ENCODE results near the gene BLTP1. TPM values are rescaled to one million over a fixed set of nuclear protein-coding genes. Genes with fewer than 3 reads are reported as not detected.
"Not testable (repeated sequence)": the region's sequence is repeated elsewhere in the genome, so short reads cannot be mapped to it uniquely, and the experiment has no call there.

Gene BLTP1, protein sequence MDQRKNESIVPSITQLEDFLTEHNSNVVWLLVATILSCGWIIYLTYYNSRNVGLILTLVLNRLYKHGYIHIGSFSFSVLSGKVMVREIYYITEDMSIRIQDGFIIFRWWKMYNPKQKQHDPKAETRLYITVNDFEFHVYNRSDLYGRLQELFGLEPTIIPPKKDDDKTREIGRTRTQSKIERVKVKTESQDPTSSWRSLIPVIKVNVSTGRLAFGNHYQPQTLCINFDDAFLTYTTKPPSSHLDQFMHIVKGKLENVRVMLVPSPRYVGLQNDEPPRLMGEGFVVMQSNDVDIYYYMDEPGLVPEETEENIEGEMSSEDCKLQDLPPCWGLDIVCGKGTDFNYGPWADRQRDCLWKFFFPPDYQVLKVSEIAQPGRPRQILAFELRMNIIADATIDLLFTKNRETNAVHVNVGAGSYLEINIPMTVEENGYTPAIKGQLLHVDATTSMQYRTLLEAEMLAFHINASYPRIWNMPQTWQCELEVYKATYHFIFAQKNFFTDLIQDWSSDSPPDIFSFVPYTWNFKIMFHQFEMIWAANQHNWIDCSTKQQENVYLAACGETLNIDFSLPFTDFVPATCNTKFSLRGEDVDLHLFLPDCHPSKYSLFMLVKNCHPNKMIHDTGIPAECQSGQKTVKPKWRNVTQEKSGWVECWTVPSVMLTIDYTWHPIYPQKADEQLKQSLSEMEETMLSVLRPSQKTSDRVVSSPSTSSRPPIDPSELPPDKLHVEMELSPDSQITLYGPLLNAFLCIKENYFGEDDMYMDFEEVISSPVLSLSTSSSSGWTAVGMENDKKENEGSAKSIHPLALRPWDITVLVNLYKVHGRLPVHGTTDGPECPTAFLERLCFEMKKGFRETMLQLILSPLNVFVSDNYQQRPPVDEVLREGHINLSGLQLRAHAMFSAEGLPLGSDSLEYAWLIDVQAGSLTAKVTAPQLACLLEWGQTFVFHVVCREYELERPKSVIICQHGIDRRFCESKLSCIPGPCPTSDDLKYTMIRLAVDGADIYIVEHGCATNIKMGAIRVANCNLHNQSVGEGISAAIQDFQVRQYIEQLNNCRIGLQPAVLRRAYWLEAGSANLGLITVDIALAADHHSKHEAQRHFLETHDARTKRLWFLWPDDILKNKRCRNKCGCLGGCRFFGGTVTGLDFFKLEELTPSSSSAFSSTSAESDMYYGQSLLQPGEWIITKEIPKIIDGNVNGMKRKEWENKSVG (N-terminal part only)
- total RNA-seq (10 to 100 TPM; 63.8 to 63.9 TPM), polyA plus RNA-seq (1 to 10 TPM; 4.5 to 6.3 (median 5.1) TPM), total RNA-seq (108 to 390 (median 308) reads per million in 6 experiments)

DNA sequence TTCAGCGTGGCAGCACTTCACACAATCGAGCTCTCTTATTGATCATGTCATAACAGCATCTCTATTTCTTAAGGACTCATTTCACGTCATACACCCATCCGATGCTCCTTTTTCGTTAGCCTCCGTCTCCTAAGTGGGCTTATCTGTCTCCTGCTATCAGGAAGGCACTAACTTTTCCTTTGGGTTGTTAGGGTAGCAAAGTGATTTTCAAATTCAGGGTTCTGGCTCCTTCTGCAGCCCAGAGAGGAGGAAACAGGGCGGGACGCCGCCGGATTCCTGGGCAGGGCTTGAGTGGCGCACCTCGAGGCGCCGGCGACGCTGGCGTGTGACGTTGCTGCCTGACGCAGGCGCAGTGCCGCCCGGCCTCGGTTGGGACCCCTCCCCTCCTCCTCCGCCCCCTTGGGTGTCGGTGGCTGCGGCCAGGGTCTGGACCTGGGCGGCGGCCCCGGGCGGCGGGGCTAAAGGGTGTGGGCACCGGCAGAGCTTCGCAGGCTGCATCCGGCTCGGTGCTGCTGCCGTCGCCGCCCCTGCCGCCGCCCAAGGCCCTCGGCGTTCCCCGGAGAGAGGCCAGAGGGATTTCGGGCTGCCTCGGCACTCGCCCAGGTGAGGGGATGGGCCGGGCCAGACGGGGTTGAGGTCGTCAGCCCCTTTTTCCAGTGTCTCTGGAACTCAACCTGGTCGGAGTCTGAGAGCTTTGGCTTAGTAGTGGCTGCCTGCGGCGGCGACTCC, at the start of gene BLTP1:
BLTP1 (plus strand) TSS at position 350 of the 729 bp plus-strand sequence. CDS start 18,317 bp downstream, outside the sequence.
- POLR2A ChIA-PET, result interaction anchor here (0.6 to 1.7 kb wide), 4 partner anchors 18 to 351 kb away, joined by 3 to 6 read pairs (median 4); partner anchors contain the start of gene EXOSC9
- H3K36me3 Mint-ChIP-seq, result peaks cover 0 to 28% (median 17%) of the 10 kb centered on the region in 3 donors
- no peaks in the 10 kb centered on the region for H3K27me3 Mint-ChIP-seq
- DNase-seq (peak; percentile 79 to 92 (median 86)), ATAC-seq (peak; percentile 90 to 93)
- H3K4me1 Mint-ChIP-seq, result peaks cover 40 to 62% (median 56%) of the 10 kb centered on the region in 4 donors
- peak within 1 kb of the TSS; percentile 93 to 100 (median 99) for H3K27ac Mint-ChIP-seq
- no peaks in the 10 kb centered on the region for H3K9me3 Mint-ChIP-seq
- H3K4me3 Mint-ChIP-seq, result peak within 1 kb of the TSS; percentile 94 to 99 (median 97)

DNA sequence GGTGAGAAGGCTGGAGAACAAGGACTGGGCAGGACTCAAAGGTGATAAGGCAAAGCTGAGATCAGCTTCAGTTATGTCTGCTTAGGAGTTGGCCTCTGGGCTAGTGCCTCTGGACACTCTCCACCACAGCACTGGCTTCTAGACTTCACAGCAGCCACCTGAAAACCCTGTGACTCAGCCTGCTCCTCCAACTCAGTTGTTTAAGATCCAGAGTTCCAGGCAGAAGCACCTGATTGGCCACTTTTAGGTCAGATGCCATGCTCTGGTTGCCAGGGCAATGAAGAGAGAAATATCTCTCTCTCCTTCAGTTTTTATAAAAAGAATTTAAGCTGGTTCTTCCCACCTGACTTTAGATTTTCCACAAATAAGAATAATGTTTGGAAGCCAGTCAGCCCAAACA, 47.9 kb upstream of the BLTP1 start:
- DNase-seq (no peak), ATAC-seq (no peak)
- Mint-ChIP-seq H3K27ac (no peak overlapping the region), H3K9me3 (no peaks in the 10 kb centered on the region), H3K36me3 (no peaks in the 10 kb centered on the region), H3K27me3 (peaks cover 0 to 53% (median 13%) of the 10 kb centered on the region in 5 donors), H3K4me1 (peaks cover 0 to 5% (median 0%) of the 10 kb centered on the region in 4 donors), H3K4me3 (no peak overlapping the region)
- POLR2A ChIA-PET, result no interaction called here

DNA sequence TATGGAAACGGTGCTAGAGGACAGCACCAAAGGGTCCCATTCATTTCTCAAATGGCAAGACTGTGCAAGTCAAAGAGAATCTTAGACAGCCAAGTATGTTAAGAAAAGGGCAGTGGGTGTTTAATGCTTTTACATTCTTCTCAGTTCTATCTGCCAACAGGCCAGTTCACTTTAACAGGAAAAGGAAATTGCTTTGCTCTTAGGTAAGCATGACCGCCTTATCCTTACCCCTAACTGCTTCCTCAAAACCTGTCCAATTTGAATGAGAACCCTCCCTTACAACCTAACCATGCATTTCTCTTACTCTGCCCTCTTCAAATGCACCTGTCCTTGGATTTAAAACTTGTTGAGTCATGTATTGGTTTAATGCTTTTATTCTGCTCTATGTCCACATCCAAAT, 44.5 kb upstream of the BLTP1 start:
- H3K27ac Mint-ChIP-seq, result no peak overlapping the region
- H3K36me3 Mint-ChIP-seq, result no peaks in the 10 kb centered on the region
- POLR2A ChIA-PET, result no interaction called here
- peaks cover 0 to 5% (median 0%) of the 10 kb centered on the region in 4 donors for H3K4me1 Mint-ChIP-seq
- no peak for DNase-seq
- ATAC-seq, result no peak
- H3K9me3 Mint-ChIP-seq, result peaks cover 0 to 5% (median 0%) of the 10 kb centered on the region in 9 donors
- peaks cover 0 to 36% (median 5%) of the 10 kb centered on the region in 5 donors for H3K27me3 Mint-ChIP-seq
- peak overlapping the region in 1 of 10 donors; percentile 60 for H3K4me3 Mint-ChIP-seq

DNA sequence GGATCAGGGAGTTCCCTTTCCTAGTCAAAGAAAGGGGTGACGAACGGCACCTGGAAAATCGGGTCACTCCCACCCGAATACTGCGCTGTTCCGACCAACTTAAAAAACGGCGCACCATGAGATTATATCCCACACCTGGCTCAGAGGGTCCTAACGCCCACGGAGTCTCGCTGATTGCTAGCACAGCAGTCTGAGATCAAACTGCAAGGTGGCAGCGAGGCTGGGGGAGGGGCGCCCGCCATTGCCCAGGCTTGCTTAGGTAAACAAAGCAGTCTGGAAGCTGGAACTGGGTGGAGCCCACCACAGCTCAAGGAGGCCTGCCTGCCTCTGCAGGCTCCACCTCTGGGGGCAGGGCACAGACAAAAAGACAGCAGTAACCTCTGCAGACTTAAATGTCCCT, 41.8 kb upstream of the BLTP1 start:
- DNase-seq, POLR2A ChIA-PET, H3K4me3 Mint-ChIP-seq, H3K4me1 Mint-ChIP-seq, H3K27ac Mint-ChIP-seq, H3K36me3 Mint-ChIP-seq, ATAC-seq, H3K9me3 Mint-ChIP-seq: not testable (repeated sequence)
- H3K27me3 Mint-ChIP-seq, result peaks cover 0 to 21% (median 5%) of the 10 kb centered on the region in 5 donors

DNA sequence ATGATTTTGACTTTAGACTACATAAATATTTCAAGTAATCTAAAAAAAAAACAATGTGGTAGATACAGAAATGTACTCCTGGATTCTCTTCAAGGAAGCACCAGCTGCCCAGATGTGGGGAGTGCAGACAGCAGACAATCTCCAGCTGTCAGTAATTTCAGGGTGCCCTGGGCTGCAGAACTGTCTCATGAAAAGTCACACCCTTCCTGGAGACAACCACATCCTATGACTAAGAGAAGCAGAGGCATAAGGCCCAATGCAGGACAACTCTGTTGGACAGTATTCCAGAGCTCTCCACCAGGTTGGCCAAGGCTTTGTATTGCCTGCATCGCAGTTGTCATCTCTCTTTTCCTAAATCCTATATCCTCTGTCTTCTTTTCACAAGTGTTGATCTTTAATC, 34.4 kb upstream of the BLTP1 start:
- Mint-ChIP-seq H3K4me3 (peak overlapping the region in 4 of 10 donors; percentile 7 to 15 (median 8)), H3K4me1 (peaks cover 8 to 22% (median 19%) of the 10 kb centered on the region in 4 donors), H3K27me3 (no peaks in the 10 kb centered on the region), H3K9me3 (peaks cover 6 to 17% (median 9%) of the 10 kb centered on the region in 9 donors), H3K27ac (peak overlapping the region in 6 of 10 donors; percentile 34 to 74 (median 40)), H3K36me3 (peaks cover 0 to 11% (median 6%) of the 10 kb centered on the region in 3 donors)
- ATAC-seq (peak in 1 of 2 donors; percentile 46), DNase-seq (no peak)
- POLR2A ChIA-PET, result no interaction called here

DNA sequence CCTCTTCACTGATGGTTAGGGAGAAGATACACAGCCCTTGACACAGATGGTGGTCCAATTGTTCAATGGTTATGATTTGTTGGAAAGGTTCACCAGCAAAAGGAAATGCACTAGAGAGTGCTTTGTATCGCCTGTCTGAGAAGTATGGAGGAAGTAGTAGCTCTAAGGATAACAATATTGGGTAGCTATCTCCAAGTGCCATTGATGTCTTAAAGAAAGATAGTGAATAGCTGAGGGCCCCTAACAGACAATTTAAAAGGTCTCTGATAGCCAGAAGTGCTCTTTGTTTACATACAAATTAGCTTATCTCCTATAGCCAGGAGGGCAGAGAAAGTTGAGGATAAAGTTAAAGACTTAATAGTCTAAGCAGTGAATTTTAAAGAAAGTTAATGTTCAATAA, 33.9 kb upstream of the BLTP1 start:
- POLR2A ChIA-PET, result no interaction called here

DNA sequence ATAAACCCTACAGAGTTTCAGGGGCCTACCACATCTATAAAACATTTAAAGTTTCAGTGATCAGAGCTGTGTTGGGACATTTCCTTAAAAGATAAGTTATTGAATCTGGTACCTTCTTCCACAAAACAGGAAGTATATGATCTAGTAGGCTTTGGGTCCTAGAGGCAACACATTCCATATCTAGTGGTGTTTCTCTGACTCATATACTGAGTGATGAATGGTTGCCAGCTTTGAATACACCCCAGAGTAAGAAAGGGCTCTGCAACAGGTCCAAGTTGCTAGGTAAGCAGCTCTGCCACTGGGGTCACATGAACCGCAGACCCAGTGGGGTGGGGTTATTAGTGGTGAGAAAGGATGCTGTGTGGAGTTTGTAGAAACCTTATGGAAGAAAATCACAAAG, 32.4 kb upstream of the BLTP1 start:
- Mint-ChIP-seq H3K36me3 (peaks cover 0 to 17% (median 16%) of the 10 kb centered on the region in 3 donors), H3K9me3 (peaks cover 10 to 31% (median 16%) of the 10 kb centered on the region in 9 donors), H3K4me1 (peaks cover 8 to 22% (median 19%) of the 10 kb centered on the region in 4 donors), H3K27ac (no peak overlapping the region), H3K27me3 (no peaks in the 10 kb centered on the region), H3K4me3 (no peak overlapping the region)
- DNase-seq (no peak), ATAC-seq (no peak)
- POLR2A ChIA-PET, result no interaction called here

More for the DNA sequence above, 33.9 kb upstream of the BLTP1 start:
- Mint-ChIP-seq H3K4me1 (peaks cover 8 to 22% (median 19%) of the 10 kb centered on the region in 4 donors), H3K36me3 (peaks cover 0 to 11% (median 11%) of the 10 kb centered on the region in 3 donors), H3K4me3 (peak overlapping the region in 1 of 10 donors; percentile 15), H3K27me3 (no peaks in the 10 kb centered on the region), H3K9me3 (peaks cover 7 to 22% (median 10%) of the 10 kb centered on the region in 9 donors), H3K27ac (peak overlapping the region in 5 of 10 donors; percentile 8 to 45 (median 38))
- ATAC-seq, result no peak
- no peak for DNase-seq

DNA sequence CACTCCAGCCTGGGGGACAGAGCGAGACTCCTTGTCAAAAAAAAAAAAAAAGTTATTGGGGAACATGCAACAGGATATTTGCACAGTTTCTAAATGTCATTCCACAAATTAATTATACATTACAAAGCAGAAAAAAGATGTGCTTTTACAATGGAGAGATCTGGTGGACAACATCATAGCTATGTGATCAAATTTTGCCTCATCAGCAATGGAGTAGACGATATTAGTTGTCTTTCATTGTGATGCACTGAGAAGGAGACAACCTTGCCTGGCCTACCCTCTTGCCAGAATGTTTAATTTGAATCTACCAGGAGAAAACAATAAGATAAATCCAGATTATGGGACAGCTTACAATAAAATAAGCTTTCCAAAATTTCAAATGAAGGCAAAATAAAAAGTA, 30.5 kb upstream of the BLTP1 start:
- H3K27ac Mint-ChIP-seq, result no peak overlapping the region
- ATAC-seq (no peak), DNase-seq (no peak)
- peaks cover 8 to 20% (median 17%) of the 10 kb centered on the region in 4 donors for H3K4me1 Mint-ChIP-seq
- peaks cover 0 to 17% (median 16%) of the 10 kb centered on the region in 3 donors for H3K36me3 Mint-ChIP-seq
- H3K4me3 Mint-ChIP-seq, result no peak overlapping the region
- POLR2A ChIA-PET, result no interaction called here
- no peaks in the 10 kb centered on the region for H3K27me3 Mint-ChIP-seq
- peaks cover 10 to 31% (median 16%) of the 10 kb centered on the region in 9 donors for H3K9me3 Mint-ChIP-seq

DNA sequence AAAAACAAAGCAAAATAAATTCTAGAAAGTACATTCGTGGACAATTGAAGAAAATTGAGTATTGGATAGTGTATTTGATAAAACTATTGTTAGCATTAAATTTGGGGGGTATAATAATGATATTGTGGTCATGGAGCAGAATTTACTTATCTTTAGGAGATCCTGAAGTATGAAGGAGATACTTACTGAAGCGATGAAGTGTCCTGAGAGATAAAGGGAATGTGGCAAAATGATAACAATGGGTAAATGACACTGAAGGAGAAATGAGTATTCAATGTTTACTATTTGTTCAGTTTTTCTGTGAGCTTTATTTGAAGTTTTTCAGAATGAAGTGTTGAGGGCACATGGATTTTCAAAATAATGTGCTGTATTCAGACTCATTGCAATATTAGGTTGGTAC, 30.0 kb upstream of the BLTP1 start:
- Mint-ChIP-seq H3K36me3 (peaks cover 0 to 17% (median 16%) of the 10 kb centered on the region in 3 donors), H3K4me3 (no peak overlapping the region), H3K27me3 (no peaks in the 10 kb centered on the region), H3K9me3 (peaks cover 10 to 31% (median 16%) of the 10 kb centered on the region in 9 donors), H3K4me1 (peaks cover 8 to 15% (median 13%) of the 10 kb centered on the region in 4 donors), H3K27ac (no peak overlapping the region)
- no peak for ATAC-seq
- POLR2A ChIA-PET, result no interaction called here
- DNase-seq, result no peak

DNA sequence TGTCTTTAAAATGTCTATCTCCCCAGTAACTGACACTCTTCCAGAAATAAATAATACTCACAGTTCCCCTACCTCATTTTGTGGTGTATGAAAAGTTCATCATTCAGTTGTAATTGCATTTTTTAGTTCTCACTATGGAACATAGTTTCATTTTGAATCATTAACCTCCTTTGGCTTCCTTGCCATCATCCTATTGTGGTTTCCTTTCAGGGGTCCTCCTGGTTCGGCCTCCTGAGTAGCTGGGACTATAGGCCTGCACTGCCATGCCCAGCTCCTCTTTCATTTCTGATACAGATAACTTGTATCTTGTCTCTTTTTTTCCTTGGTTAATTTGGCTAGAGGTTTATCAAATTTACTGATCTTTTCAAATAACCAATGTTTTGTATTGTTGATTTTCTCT, 23.1 kb upstream of the BLTP1 start:
- no peak for ATAC-seq
- H3K4me3 Mint-ChIP-seq, result no peak overlapping the region

DNA sequence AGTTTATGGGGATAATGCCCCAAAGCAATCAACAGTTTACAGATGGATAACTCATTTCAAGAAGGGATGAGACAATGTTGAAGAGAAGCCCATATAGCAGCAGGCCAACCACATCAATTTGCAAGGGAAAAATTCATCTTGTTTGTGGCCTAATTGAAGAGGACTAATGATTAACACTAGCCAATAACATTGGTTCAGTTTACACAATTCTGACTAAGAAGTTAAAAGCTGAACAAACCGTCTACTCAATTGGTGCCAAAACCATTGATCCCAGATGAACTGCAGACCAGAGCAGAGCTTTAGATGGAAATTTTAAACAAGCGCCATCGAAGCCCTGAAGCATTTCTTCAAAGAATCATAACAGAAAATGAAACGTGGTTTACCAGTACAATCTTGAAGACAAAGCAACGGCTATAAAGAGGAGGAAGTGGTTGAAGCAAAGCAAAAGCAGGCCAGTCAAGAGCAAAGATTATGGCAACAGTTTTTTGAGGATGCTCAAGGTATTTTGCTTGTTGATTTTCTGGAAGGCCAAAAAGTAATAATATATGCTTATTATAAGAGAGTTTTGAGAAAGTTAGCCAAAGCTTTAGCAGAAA, 20.5 kb upstream of the BLTP1 start:
- H3K27ac Mint-ChIP-seq, result peak overlapping the region in 9 of 10 donors; percentile 33 to 97 (median 85)
- ATAC-seq, result peak; percentile 86 to 90
- H3K4me1 Mint-ChIP-seq, result peaks cover 6 to 18% (median 13%) of the 10 kb centered on the region in 4 donors
- peaks cover 0 to 9% (median 0%) of the 10 kb centered on the region in 9 donors for H3K9me3 Mint-ChIP-seq
- peak overlapping the region in 7 of 10 donors; percentile 7 to 63 (median 48) for H3K4me3 Mint-ChIP-seq
- H3K27me3 Mint-ChIP-seq, result no peaks in the 10 kb centered on the region
- DNase-seq, result peak in 4 of 10 donors; percentile 4 to 64 (median 52)
- POLR2A ChIA-PET, result interaction anchor here (2.0 kb wide), 1 partner anchor 20 kb away, joined by 6 read pairs; the partner anchor contains the start of gene BLTP1
- H3K36me3 Mint-ChIP-seq, result peaks cover 0 to 8% (median 8%) of the 10 kb centered on the region in 3 donors

More for the DNA sequence above, 23.1 kb upstream of the BLTP1 start:
- Mint-ChIP-seq H3K27me3 (no peaks in the 10 kb centered on the region), H3K27ac (peak overlapping the region in 1 of 10 donors; percentile 8), H3K9me3 (peaks cover 0 to 9% (median 2%) of the 10 kb centered on the region in 9 donors), H3K36me3 (peaks cover 0 to 8% (median 8%) of the 10 kb centered on the region in 3 donors), H3K4me1 (peaks cover 6 to 18% (median 13%) of the 10 kb centered on the region in 4 donors)
- no peak for DNase-seq
- POLR2A ChIA-PET, result no interaction called here
